ENCODE measurements around the gene EIF4G3.
A peak's percentile ranks its signal among the peaks of the same experiment; 100 is the strongest.
"Not testable (repeated sequence)": the region's sequence is repeated elsewhere in the genome, so short reads cannot be mapped to it uniquely, and the experiment has no call there.

Gene EIF4G3

GRCh38 chr1:21032741-21033140 lies 144.0 kb downstream of the EIF4G3 start:
- TF ChIP-seq CTCF (conservative IDR thresholded peaks at IDR 0.05), result no peak
- no peak for TF ChIP-seq ZFX (IDR thresholded peaks at IDR 0.05)
- no peak overlapping the region for H3K27ac ChIP-seq

GRCh38 chr1:21030181-21030580 lies 146.5 kb downstream of the EIF4G3 start:
- TF ChIP-seq ZFX (IDR thresholded peaks at IDR 0.05) (no peak), CTCF (conservative IDR thresholded peaks at IDR 0.05) (no peak)
- no peak overlapping the region for H3K27ac ChIP-seq

GRCh38 chr1:21028520-21029145 lies 148.1 kb downstream of the EIF4G3 start:
- TF ChIP-seq ZFX (IDR thresholded peaks at IDR 0.05) (no peak), CTCF (conservative IDR thresholded peaks at IDR 0.05) (no peak)
- no peak overlapping the region for H3K27ac ChIP-seq

GRCh38 chr1:21027805-21028204 lies 148.9 kb downstream of the EIF4G3 start:
- H3K27ac ChIP-seq, result no peak overlapping the region
- TF ChIP-seq ZFX (IDR thresholded peaks at IDR 0.05), result no peak

GRCh38 chr1:21024918-21025317 lies 151.8 kb downstream of the EIF4G3 start:
- TF ChIP-seq ZFX (IDR thresholded peaks at IDR 0.05) (no peak), CTCF (conservative IDR thresholded peaks at IDR 0.05) (no peak)

GRCh38 chr1:21024136-21024896 lies 152.4 kb downstream of the EIF4G3 start:
- not testable (repeated sequence) for H3K27ac ChIP-seq

More at GRCh38 chr1:21024918-21025317, 151.8 kb downstream of the EIF4G3 start:
- H3K27ac ChIP-seq, result no peak overlapping the region

- H3K27ac ChIP-seq, result no peak overlapping the region
- TF ChIP-seq ZFX (IDR thresholded peaks at IDR 0.05) (no peak), CTCF (conservative IDR thresholded peaks at IDR 0.05) (no peak)
These were observed 154.2 kb downstream of the EIF4G3 start for GRCh38 chr1:21022279-21023040.

GRCh38 chr1:21021311-21021710 lies 155.4 kb downstream of the EIF4G3 start:
- H3K27ac ChIP-seq, result peak overlapping the region; percentile 88

More at GRCh38 chr1:21021311-21021710, 155.4 kb downstream of the EIF4G3 start:
- no peak for TF ChIP-seq ZFX (IDR thresholded peaks at IDR 0.05)
- no peak for TF ChIP-seq CTCF (conservative IDR thresholded peaks at IDR 0.05)

Data from C4-2B (cell line).